HepG2 (cell line): Measurements from ENCODE around the gene CPE. TPM values are rescaled to one million over a fixed set of nuclear protein-coding genes. Genes with fewer than 3 reads are reported as not detected.

Experiments used
- ATAC-seq: fragments of 200-7000 bp; cut with Tn5 transposase; 3 replicates; pipeline ENCODE4 v1.9.1; 2020; ENCODE audit warnings: mild to moderate bottlenecking, moderate library complexity
- BruUV-seq: library from RNA; stranded (reverse); fragments of 400-500 nt; replicated peaks from 2 replicates; lab custom pipeline; 2021; lab: Mats Ljungman, UMichigan
- CTCF ChIA-PET: fragments of 300-600 bp; formaldehyde crosslinking; extraction: SDS; loops from one replicate; lab custom pipeline; 2021; ENCODE audit warnings: low total read pairs, inconsistent platforms, low intra/inter-chr PET ratio; lab: Yijun Ruan, JAX
- POLR2A ChIA-PET: fragments of 350-600 bp; sonication (Branson Sonifier 250); formaldehyde crosslinking; loops from one replicate; lab custom pipeline; 2020; ENCODE audit warnings: antibody characterized with exemption, inconsistent platforms; lab: Yijun Ruan, JAX
- DNase-seq: peaks from one replicate; pipeline ENCODE4 v3.0.0-alpha.2; 2015; ENCODE audit warnings: low spot score
- FAIRE-seq: peaks from 3 replicates; lab custom pipeline; 2011; peaks lifted over from hg19 to GRCh38; lab: Jason Lieb, UNC
- H2AFZ ChIP-seq: one replicate; pipeline ENCODE4 v1.6.1; 2011; ENCODE audit warnings: low read length, inconsistent platforms
- H3K27ac ChIP-seq: fragments of 300-600 bp; 3 replicates; pipeline ENCODE4 v1.8.0; 2011; ENCODE audit warnings: mixed run types, mild to moderate bottlenecking, mixed read lengths, low read length, inconsistent platforms; ENCODE audit not compliant: insufficient read depth; ENCODE audit errors: extremely low read length
- H3K27me3 ChIP-seq, 2 experiments: fragments of 200-600 bp in 1 of 2; 2 replicates in 1 of 2; 3 replicates in 1 of 2; pipeline versions ENCODE4 v1.6.0 to v1.8.0; 2011; ENCODE audit warnings: low read length in 2 of 2, mild to moderate bottlenecking in 2 of 2, moderate library complexity in 2 of 2, inconsistent platforms in 1 of 2; ENCODE audit not compliant: insufficient read depth in 2 of 2, control insufficient read depth in 1 of 2
- H3K36me3 ChIP-seq, 2 experiments: fragments of 200-600 bp in 1 of 2; replicated peaks in 1 of 2; 2 replicates in 1 of 2; 3 replicates in 1 of 2; pipeline versions ENCODE4 v1.5.1 to v1.8.0; 2011; ENCODE audit warnings: low read length in 2 of 2, inconsistent platforms in 1 of 2; ENCODE audit not compliant: insufficient read depth in 2 of 2, control insufficient read depth in 1 of 2
- H3K4me1 ChIP-seq: 2 replicates; pipeline ENCODE4 v1.5.1; 2012; ENCODE audit warnings: low read length, inconsistent platforms; ENCODE audit not compliant: insufficient read depth
- H3K4me2 ChIP-seq: 2 replicates; pipeline ENCODE4 v1.6.0; 2011; ENCODE audit warnings: low read depth, low read length, inconsistent platforms
- H3K4me3 ChIP-seq, 3 experiments: fragments of 200-600 bp in 1 of 3; sonication (generic), shearing (Covaris generic) in 1 of 3; replicated peaks in 1 of 3; 2 replicates each; pipeline ENCODE4 v1.5.1; 2011 to 2016; ENCODE audit warnings: low read length in 3 of 3, inconsistent platforms in 2 of 3, low read depth in 2 of 3, mild to moderate bottlenecking in 2 of 3, control low read depth in 1 of 3, mixed read lengths in 1 of 3; ENCODE audit not compliant: insufficient read depth in 1 of 3
- H3K79me2 ChIP-seq: one replicate; pipeline ENCODE4 v1.6.1; 2011; ENCODE audit warnings: low read length, inconsistent platforms; ENCODE audit not compliant: insufficient read depth
- H3K9ac ChIP-seq: 2 replicates; pipeline ENCODE4 v1.6.0; 2011; ENCODE audit warnings: mild to moderate bottlenecking, low read depth, low read length, inconsistent platforms; ENCODE audit not compliant: insufficient read depth
- H3K9me3 ChIP-seq: 2 replicates; pipeline ENCODE4 v1.5.1; 2012; ENCODE audit warnings: mild to moderate bottlenecking, low read length
- H4K20me1 ChIP-seq: 2 replicates; pipeline ENCODE4 v1.6.0; 2011; ENCODE audit warnings: inconsistent platforms, mild to moderate bottlenecking, low read length, moderate library complexity; ENCODE audit not compliant: insufficient read depth
- ATF7-NPFF ChIP-seq: sonication (generic); formaldehyde crosslinking; IDR thresholded peaks from 2 replicates; pipeline ENCODE4 v1.8.1; 2023; ENCODE audit warnings: mild to moderate bottlenecking, low read depth, missing genetic modification reagents, moderate library complexity
- GTF3A ChIP-seq: sonication (generic); formaldehyde crosslinking; conservative IDR thresholded peaks from 2 replicates; pipeline ENCODE4 v1.4.0; 2020; ENCODE audit warnings: mild to moderate bottlenecking, missing genetic modification reagents
- IKZF5 ChIP-seq: IDR thresholded peaks from 2 replicates; pipeline ENCODE4 v1.6.1; 2018; ENCODE audit warnings: missing genetic modification reagents, mild to moderate bottlenecking, missing compliant biosample characterization
- NFE2L2 ChIP-seq: fragments of 150-350 bp; IDR thresholded peaks from 2 replicates; pipeline ENCODE4 v1.6.1; 2014; ENCODE audit warnings: low read length
- ZNF382 ChIP-seq: sonication (generic); formaldehyde crosslinking; IDR thresholded peaks from 2 replicates; pipeline ENCODE4 v1.5.0; 2020; ENCODE audit warnings: missing genetic modification reagents, mild to moderate bottlenecking, borderline replicate concordance
- ZNF451 ChIP-seq: sonication (generic); formaldehyde crosslinking; IDR thresholded peaks from 2 replicates; pipeline ENCODE4 v1.5.0; 2020; ENCODE audit warnings: mild to moderate bottlenecking, missing genetic modification reagents
- ZNF670 ChIP-seq: sonication (generic); formaldehyde crosslinking; IDR thresholded peaks from 2 replicates; pipeline ENCODE4 v1.8.0; 2022; ENCODE audit warnings: mild to moderate bottlenecking, missing genetic modification reagents, borderline replicate concordance
- WGBS: methylation state at CpG from one replicate; pipeline ENCODE4 v1.1.6; 2017; ENCODE audit warnings: low lambda C conversion rate; 5-methylcytosine and 5-hydroxymethylcytosine counted together
- in situ Hi-C: cut with HindIII; loops from 2 replicates; pipeline ENCODE4 v1.10.0; 2017; ENCODE audit warnings: low pct_unique_long_range_greater_than_20kb; ENCODE audit not compliant: extremely low pct_ligation_motif_present
- intact Hi-C: fragments of 100-400 bp; cut with micrococcal nuclease; formaldehyde crosslinking; loops from one replicate; pipeline ENCODE4 v1.10.0; 2022; ENCODE audit not compliant: unreplicated experiment
- polyA plus RNA-seq, 8 experiments: library from polyadenylated mRNA; depleted of rRNA in 3 of 8; stranded (reverse) in 7 of 8; unstranded in 1 of 8; fragments of >200 nt; fragmentation: Illumina TruSeq in 4 of 8; extraction: Trizol in 4 of 8; gene quantifications; 2 replicates each; pipeline versions ENCODE4 v1.2.1 to v1.2.3, GENCODE V29; 2011 to 2016; ENCODE audit warnings: low read depth in 4 of 8, missing spikeins in 1 of 8, mixed read lengths in 1 of 8; ENCODE audit not compliant: insufficient read depth in 1 of 8
- total RNA-seq, 5 experiments: library from RNA; depleted of rRNA; stranded (reverse); fragments of >200 nt; fragmentation: Illumina TruSeq; extraction: Trizol; gene quantifications; 2 replicates each; pipeline ENCODE4 v1.2.3, GENCODE V29; 2016; ENCODE audit warnings: low read depth in 1 of 5
- TF ChIP-seq, protein P1 (sequence below): sonication (generic); formaldehyde crosslinking; IDR thresholded peaks from 2 replicates; pipeline ENCODE4 v1.8.0; 2022; ENCODE audit warnings: mild to moderate bottlenecking, missing genetic modification reagents, borderline replicate concordance

The CPE gene
- total and polyA plus RNA-seq, 2 of the 13 experiments (the other 11 are each of a cell fraction or from before 2014, with no cell fraction given) = 268 to 852 TPM

- BruUV-seq = no TSS peak
- H3K79me2 ChIP-seq = no peaks in the 10 kb centered on the region
- no peak overlapping the region for H3K27ac ChIP-seq
- no peak overlapping the region for H3K9ac ChIP-seq
- DNase-seq (no peak), FAIRE-seq (no peak), ATAC-seq (no peak; the same call in 2 of the 3 replicates)
- no peaks in the 10 kb centered on the region for H3K36me3 ChIP-seq
- H3K27me3 ChIP-seq = no peaks in the 10 kb centered on the region
- WGBS = 54% methylated on average over 10 of the region's 10 CpGs
- no peak overlapping the region for H2AFZ ChIP-seq
- ChIA-PET POLR2A (no interaction called here), CTCF (no interaction called here)
- in situ Hi-C loops = no loop called here
- no peaks in the 10 kb centered on the region for H3K9me3 ChIP-seq
- H3K4me1 ChIP-seq = no peaks in the 10 kb centered on the region
- intact Hi-C loops = no loop called here
- TF ChIP-seq ZNF451 (CRISPR knock-in tag) (no peak), GTF3A (CRISPR knock-in tag) (no peak), IKZF5 (CRISPR knock-in tag) (no peak), ZNF670 (CRISPR knock-in tag) (no peak), NFE2L2 (no peak), ZNF382 (CRISPR knock-in tag) (no peak), ATF7-NPFF (no peak)
- TF ChIP-seq, protein P1, sequence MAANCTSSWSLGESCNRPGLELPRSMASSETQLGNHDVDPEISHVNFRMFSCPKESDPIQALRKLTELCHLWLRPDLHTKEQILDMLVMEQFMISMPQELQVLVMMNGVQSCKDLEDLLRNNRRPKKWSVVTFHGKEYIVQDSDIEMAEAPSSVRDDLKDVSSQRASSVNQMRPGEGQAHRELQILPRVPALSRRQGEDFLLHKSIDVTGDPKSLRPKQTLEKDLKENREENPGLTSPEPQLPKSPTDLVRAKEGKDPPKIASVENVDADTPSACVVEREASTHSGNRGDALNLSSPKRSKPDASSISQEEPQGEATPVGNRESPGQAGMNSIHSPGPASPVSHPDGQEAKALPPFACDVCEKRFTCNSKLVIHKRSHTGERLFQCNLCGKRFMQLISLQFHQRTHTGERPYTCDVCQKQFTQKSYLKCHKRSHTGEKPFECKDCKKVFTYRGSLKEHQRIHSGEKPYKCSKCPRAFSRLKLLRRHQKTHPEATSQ = no peak
- no peaks in the 10 kb centered on the region for H4K20me1 ChIP-seq
- H3K4me3 ChIP-seq = no peak overlapping the region
- no peak overlapping the region for H3K4me2 ChIP-seq
Measured at GRCh38 chr4:165541851-165542459, 163.1 kb downstream of the CPE start.
